DMS79 treated with DMSO at 0.1 percent for 48 hours (cell line): Measurements from ENCODE around the gene CDC6.

Source experiments
- DNase-seq: peaks from one replicate; lab custom pipeline; 2025; lab: John Stamatoyannopoulos, UW

The CDC6 gene

DNA sequence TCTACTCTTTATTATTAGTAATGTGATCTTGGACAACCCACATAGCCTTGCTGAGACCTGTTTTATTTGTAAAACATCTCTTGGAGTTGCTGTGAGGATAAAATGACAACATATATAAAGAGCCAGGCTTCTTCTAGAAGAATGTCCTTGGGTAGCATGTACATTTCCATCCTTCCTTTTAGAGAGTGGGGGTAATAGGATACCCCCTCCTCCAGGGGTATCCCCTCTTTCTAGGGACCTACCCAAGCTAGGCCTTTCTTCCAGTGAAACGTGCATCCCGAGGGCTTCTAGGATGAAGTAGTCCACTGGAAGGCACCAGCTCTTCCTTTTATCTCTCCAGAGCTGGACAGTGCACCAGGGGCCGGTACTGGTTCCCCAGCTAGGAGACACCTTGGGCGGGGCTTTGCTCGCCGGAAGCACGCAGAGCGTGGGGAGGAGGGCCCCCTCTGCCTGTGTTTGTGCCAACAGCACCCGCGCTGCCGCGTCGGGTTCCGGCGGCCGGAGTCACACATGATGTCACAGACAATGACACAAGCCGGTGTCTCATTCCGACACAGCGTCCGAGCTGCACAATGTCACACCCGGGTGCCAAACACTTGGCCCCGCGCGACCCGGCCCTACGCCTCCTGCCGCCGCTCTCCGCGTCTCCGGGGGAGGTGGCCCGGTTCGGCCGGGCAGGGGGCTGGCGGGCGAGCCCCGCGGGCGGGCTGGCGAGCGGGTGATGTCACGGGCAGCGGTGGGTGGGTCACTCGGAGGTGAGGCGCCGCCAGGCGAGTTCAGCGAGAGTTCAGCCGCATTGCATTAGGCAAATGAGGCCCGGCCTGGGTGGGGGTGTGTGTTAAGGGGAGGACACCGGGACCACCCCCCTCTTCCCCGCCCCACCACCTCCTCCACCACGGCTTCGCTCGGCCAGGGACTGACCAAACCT lies 53.5 kb downstream of the CDC6 start:
- peak; percentile 29 for DNase-seq

DNA sequence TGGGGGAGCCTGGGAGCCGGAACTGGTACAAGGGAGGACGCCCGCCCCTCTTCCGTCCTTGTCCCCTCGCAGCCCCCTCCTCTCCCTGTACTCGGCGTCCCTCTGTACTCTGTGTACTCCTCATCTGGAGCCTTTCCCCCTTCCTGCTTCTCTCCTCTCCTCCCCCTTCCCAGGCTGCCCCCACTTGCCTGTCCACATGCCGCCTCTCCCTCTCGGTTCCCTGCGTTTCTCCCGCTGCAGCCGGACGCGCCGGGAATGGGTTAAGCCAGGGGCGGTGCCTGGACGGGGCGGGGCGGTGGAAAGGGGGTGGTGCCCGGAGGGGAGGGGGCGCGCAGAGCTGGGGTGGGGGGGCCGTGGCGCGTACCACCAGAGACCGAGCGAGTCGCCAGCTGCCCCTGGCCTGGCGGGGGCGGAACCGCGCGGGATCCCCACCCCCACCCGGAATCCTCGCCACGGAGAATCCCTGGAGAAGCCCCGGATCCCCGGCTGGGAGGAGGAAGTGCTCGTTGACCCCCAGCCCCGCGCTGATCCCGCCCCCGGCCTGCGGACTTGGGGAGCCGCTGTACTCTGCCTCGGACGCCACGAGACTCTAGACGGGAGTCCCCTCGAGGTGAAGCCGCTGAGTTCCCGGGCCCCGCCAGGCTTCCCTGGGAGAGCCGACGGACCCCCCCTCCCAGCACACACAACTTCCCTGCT lies 54.3 kb downstream of the CDC6 start:
- peak; percentile 29 for DNase-seq

DNA sequence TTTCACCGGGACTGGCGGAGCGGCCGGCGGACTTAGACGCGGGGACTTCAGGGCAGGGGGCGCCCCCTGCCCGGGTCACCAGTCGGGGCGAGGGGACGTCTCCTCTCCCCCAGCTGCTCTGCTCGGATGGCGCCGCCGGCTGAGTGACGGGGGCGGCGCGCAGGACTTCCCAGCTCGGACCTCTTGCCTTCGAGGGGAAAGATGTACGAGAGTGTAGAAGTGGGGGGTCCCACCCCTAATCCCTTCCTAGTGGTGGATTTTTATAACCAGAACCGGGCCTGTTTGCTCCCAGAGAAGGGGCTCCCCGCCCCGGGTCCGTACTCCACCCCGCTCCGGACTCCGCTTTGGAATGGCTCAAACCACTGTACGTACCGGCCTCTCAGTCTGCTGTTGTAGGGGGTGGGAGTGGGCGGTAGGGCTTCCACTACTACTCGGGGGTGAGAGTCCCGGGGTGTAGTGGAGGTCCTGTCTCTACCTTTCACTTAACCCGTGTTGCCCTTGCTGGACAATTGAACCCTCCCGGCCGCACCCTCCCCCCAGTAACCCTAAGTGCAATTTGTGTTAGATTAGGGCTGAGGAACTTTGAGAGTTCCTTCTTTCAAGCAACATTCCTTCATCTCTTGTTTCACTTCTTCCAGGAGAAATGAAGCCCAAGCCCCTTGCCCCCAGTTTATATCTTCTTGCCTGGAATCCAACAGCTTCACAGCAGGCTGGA lies 55.0 kb downstream of the CDC6 start:
- DNase-seq = no peak

DNA sequence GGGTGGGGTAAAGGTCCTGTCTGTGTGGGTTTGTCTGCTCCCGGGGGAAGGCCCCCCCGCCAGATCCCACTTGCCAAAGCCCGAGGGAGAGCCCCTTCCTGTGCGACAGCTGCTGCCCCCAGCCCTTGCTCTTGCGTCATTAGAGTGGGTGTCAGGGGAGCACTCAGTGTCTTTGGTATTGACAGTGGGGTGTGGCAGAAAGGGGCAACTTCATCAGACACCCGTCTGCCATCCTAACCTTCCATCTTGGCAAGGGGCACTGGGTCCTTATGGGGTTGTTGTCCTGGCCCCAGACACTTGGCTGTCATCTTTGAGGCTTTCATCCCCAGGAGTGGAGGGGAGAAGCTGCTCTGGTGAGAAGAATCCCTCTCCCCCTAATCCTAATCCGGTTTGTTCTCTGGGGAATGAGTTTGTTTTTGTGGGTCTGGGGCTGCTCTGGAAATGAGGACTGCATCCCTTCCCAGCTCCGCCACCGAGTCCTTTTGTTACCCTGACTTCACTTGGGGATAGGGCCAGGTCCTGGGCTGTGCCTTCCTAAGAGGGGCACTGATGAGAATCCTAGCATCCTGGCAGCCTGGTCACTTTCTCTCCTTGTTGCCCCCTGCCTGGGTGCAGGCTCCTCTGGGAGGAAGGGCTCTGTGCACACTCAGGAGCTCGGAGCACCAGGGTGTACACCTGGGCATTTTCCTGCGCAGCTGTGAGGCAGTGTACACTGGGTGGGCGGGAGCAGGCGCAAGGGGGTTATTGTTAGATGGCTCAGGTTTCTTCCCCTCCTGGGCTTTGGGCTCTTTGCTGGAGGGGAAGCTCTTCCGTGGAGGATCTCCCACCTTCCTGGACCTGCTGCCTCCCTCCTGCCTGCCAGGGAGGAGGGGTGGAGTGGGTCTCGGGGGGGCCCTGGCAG lies 55.8 kb downstream of the CDC6 start:
- DNase-seq = no peak

DNA sequence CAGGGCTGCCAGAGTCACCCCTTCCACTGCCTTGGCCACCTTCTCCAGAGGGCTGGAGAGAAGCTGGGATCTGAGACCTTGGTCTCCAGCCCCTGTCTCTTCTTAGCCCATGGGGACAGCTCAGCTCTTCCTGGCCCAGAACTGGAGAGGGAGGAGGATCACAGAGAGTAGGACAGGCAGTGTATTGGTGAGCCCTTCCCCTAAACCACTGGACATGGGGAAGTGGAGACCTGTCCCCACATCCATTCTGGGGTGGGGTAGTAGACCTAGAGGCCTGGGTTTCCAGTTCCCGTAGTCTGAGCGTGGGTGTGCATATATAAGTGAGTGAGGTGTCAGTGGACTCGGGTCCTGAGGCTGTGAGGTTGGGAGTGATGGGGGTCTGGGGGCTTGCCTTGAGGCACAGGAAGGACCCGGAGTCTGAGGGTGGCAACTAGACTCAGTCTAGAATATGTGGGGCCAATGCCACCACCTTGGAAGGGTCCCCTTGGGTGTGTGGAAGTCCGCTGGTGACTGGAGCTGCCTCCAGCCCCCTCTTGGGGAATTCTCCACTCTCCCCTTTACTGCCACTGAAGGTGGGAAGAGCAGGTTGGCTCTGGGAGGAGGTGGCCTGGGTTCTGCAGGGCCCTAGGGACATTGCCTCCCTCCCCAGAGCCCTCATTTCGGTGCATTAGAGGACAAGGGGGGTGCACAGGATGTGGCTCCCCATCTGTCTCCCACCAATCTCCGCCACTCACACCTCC lies 56.9 kb downstream of the CDC6 start:
- no peak for DNase-seq

DNA sequence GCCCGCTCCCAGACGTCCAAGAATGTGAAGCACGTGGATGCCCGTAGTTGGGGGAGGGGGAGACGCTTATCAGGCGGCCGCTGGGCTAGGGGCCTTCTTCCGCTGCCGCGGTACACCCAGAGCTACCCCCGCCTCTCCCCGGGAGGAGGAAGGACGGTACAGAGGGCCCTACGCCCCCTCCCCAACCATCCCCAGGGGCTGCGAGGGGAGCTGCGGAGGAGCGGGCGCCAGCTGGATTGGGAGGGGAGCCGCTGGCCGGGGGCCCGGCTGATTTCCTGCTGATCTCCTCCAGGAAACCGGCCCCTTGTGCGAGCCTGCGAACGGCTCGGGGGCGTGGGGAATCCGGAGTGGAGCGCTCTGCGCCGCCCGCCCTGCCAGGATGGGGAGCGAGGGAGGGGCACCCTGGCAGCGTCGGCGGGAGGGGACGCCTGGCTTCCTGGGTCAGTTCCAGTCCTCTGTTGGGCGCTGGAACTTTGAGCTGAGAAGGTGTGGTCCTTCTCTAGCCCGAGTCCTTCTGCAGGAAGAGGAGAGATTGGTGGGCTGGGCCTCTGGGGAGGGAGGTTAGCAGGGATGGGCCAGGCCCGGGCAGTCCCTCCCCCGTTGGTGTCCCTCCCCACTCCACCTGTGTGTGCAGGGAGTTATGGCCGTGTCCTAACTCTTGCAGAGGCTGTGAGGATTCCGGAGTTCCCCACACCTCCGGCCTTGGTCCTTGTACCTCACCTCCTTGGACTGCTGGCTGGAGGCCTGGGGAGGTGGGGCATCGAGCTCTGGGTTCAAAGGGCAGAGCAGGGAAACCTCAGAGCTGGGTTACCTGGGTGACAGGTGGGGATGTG lies 57.7 kb downstream of the CDC6 start:
- peak; percentile 44 for DNase-seq

DNA sequence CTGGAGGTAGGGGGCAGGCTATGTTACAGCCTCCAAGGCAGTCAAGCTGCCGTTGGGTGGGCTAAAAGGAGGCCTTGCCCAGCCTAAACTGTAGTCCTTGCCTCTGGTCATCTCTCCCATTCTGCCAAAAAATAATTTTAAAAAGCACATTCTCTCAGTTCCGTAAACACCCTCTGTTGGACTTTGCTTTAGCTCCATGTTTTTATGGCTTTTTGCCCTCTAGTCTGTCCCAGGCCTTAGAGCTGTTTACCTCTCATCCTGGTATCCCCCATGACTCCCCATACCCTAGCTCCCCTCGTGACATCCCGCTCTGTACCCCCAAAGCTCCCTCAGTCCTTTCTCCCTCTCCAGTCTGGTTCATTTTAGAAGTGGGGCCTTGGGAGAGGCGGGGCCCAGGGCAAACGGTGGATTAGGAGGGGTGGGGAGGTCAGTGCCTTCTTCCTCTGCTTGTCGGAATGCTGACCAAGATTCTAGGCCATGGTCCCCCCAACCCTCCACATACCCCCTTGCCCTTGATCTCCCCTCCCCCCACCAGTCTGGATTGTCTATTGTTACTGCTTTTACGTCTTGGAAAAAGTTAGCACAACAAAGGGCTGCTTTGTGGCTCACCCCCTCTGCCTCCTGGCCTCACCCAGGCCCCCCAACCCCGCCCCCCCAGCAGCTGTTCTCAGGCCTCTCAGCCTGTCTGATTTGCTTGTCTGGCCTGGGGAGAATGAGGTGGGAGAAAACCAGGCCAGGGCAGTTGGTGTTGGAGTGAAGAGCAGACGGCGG lies 58.5 kb downstream of the CDC6 start:
- no peak for DNase-seq

DNA sequence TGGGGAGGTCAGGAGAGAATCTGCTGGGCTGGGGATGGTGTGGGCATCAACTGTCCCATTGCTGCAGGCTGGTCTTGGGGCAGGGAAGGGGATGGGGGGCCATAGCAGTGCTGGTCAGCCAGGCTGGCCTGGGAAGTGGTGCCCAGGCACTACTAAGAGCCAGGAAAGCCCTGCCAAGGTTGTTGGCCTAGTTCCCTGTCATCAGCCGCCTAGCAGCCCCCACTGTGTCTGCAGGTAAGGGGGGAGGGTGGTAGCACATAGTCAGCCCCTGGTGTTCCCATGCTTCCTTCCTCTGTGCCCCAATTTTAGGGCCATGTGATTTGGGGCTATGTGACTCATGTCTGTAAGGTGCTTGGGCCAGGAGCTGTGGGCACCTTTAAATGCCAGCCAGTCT lies 59.1 kb downstream of the CDC6 start:
- DNase-seq = no peak

DNA sequence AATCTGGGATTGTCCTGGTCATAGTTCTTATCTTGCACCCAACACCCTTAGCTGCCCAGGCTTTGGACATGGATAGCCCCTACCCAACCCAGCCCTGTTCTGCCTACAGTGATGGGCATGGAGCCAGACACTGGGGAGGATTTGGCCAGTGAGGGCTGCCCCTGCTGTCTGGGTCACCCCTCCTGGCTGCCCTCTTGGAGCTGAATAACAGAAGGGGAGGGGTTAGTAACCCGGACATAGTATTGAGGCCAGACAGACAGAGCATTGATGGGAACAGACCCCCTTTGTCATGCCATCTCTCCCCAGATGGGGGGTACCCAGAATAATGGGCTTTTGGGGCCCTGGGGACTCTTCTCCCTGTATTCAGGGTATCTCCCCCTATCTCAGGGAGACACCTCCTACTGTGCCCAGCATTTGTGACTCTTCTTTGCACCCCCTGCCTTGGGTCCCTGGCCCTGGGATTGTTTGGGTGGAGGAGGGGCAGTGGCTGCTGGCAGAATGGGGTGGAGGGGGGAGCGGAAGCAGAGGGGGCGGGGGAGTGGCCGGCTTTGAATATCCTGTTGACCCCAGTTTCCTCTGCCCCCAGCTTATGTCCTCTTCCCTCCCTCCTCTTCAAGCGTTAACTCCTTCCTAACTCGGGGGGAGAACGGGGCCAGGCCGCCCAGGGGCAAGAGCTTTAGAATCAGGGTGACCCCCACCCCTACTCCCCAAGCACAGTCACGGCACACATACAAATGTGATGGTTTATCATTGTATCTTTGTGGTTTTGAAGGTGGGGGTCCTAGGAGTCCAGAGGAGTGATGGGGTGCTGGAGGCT lies 59.8 kb downstream of the CDC6 start:
- no peak for DNase-seq

DNA sequence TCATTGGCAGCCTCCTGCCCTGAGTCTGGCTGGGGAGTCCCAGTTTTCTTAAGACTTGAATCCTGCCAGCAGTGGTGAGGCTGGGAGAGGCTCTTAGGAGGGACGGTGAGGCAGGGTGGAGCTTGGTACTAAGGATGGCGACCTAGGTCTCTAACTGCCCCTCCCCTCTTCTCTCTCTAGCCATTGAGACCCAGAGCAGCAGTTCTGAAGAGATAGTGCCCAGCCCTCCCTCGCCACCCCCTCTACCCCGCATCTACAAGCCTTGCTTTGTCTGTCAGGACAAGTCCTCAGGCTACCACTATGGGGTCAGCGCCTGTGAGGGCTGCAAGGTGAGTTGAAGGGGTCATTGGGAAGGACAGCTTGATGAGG lies 60.4 kb downstream of the CDC6 start:
- DNase-seq = no peak

DNA sequence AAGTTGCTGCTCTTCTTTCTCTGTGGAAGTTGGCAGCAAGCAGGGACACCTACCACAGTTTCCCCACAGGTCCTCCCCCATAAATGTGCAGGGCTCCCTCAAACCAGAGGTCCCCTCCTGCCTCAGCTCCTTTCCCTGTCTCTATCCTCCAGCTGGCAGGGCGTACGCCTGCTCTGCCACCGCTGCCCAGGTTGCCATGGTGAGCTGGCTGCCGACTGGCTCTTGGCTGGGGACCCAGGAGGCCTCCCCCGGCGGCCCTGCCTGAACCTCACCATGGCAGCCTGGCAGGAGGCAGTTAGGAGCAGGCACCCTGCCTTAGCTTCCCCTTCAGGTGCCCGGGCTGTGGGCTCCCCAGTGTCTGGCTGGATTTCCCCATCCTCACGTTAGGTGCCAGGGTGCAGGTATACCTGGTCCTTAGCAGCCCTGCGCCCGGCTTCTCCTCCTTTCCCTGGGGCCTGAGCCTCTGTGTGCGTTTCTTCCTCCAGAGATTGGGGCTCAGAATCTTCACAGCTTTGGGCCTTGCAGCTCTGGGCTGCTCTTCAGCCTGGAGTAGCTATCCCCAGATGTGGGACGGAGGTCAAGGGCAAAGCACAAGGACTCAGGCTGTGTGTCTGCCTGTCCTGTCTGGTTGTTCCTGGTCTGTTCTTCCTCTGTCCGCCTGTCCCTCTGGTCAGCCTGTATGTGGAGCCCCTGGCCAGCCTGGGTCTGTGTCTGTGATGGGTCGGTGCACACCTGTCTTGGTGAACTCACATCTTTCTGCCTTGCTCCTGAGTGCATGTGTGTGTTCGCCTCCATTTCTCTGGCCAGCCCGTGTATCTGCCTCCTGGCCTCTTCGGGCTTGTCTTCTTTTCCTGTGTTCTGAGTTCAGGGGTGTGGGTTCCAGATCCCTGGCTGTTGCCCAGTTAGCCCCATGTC lies 61.1 kb downstream of the CDC6 start:
- DNase-seq = peak; percentile 62

DNA sequence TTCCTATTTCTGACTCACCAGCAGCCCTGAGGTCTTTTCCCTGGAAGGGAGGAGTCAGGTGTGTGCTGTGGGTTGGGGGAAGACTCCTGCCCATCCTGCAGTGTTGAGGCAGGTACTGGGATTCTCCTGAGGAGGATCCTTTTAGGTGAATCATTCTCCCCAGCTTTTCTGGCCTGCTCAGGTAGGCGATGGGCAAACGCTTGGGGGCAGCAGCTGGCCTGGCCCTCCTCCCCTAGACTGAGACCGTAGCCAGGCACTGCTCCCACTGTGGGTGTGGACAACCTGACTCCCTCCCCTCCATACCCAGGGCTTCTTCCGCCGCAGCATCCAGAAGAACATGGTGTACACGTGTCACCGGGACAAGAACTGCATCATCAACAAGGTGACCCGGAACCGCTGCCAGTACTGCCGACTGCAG lies 61.8 kb downstream of the CDC6 start:
- DNase-seq = no peak

DNA sequence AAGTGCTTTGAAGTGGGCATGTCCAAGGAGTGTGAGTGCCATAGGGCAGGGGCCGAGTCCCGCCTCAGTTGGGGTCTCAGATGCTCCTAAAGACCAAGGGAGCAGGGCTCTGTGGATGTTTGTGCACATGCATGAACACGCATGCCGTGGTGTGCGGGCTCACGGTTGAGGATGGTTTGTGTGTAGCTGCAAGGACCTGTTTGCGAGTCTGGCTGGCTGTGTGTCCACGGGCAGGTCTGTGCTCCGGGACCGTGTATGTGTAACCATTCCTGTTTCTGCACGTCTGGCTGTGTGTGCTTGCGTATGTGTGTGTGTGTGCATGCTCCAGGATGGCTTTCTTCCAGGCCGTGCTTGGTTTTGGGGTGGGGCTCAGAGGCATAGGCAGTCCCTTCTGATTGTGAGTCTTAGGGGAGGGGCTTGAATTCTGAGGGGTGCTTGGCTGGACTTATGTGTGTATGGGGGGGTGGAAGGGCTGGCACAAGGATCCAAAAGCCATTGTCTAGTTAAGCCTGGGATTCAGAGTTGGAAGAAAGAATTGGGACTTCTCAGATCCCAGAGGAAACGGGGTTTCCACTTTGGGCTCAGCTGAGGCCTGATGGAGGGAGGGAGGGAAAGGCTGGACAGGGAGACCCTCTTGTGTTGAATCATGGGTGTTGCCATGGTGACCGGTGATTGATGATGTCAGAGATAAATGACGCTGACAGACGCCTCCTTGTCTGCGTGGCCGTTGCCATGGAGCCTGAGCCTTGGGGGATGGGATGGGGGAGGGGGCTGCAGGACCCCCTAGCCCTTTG lies 62.4 kb downstream of the CDC6 start:
- no peak for DNase-seq

DNA sequence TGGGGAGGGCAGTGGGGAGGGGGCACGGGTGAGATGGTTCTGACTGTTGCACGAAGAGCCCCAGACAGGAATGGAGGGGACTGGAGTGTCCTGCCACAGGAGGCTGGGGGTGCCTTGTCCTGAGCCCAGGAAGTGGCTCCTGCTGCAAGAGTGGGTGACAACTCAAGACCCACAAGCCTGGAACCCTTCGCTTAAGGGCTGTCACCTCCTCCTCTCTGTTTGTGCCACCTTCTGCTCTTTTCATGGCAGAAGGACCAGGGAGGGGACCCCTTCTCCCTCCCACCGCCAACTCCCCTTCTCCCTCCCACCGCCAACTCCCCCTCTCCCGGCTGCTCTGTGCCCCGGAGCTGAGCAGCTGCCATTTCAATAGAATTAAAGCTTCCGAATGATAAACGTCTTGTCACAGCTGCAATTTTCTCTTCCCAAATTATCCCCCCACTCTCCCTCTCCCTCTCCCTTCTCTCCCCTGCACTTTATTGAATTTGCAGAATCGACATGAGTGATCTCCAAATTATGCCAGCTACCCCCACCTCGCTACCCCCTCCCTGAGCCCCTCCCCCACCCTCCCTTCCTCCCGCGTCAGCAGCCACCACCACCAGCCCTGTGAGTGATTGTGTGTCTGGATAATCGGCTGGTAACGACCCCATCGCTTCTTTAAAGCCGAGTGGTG lies 63.1 kb downstream of the CDC6 start:
- no peak for DNase-seq

DNA sequence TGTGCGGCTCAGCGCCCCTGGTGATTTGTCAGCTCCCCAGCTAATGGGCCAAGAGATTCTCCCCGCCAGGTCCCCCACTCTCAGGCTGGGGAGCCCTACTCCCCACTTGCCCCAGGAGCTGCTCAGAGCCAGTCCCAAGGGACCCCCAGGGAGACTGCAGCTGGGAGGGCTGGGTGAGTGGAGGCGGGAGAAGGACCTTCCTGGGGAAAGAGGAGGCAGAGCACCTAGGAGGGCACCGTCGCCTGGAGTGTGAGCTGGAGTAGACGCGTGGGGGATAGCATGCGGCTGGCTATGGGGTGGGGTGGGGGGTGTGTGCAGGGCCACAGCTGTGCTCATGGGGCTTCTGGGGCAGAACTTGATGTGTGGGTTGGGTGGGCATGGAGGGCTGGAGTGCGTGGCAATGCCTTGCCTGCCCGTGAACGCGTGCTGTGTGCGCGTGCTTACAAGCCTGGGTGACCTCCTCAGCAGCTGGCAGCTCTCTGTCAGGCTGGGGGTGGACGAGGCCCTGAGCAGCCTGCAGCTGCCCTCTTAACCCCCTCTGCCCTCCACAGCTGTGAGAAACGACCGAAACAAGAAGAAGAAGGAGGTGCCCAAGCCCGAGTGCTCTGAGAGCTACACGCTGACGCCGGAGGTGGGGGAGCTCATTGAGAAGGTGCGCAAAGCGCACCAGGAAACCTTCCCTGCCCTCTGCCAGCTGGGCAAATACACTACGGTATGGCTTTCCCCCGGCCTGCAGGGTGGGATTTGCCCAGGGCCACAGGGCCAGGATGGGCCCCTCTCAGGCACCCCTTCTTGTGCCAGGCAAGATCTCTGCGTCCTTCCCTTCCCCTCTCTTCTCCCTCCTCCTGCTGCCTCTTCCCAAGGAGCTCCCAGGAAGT lies 63.9 kb downstream of the CDC6 start:
- peak; percentile 7 for DNase-seq
